ENCODE measurements around the gene TSPAN16.
A peak's percentile ranks its signal among the peaks of the same experiment; 100 is the strongest.
"Not testable (repeated sequence)": the region's sequence is repeated elsewhere in the genome, so short reads cannot be mapped to it uniquely, and the experiment has no call there.

Gene TSPAN16

DNA sequence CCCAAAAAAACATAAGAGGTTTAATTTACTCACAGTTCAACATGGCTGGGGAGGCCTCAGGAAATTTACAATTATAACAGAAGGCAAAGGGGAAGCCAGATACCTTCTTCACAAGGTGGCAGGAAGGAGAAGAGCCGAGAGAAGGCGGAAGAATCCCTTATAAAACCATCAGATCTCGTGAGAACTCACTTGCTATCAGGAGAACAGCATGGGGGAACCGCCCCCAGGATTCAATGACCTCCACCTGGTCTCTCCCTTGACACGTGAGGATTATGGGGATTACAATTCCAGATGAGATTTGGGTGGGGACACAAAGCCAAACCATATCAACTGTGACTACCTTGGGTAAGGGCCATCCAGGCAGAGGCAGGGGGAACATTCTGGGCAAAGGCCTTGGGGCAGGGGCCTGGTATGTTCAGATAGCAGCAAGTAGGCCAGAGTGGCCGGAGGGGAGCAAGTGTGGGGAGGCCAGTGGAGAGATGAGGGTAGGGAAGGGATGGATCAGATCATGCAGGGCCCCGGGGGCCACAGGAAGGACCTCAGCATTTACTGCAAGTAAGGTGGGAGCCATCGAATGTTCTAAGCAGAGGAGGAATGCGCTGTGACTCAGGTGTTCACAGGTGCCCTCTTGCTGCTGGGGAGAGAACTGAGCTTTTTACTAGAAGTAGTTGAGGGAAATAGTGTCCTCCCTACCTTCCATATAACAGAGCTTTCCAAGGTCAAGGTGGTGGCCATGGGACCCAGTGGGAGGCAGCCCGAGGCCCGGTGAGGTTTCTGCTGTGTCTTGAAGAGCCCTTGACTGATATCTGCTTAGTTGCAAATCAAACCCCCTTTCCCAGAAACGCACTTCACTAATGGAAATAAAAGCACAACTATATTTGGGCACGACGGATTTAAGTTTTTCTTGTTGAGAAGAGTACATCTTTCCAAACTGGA lies 25.5 kb downstream of the TSPAN16 start:
- FAIRE-seq, result no peak

DNA sequence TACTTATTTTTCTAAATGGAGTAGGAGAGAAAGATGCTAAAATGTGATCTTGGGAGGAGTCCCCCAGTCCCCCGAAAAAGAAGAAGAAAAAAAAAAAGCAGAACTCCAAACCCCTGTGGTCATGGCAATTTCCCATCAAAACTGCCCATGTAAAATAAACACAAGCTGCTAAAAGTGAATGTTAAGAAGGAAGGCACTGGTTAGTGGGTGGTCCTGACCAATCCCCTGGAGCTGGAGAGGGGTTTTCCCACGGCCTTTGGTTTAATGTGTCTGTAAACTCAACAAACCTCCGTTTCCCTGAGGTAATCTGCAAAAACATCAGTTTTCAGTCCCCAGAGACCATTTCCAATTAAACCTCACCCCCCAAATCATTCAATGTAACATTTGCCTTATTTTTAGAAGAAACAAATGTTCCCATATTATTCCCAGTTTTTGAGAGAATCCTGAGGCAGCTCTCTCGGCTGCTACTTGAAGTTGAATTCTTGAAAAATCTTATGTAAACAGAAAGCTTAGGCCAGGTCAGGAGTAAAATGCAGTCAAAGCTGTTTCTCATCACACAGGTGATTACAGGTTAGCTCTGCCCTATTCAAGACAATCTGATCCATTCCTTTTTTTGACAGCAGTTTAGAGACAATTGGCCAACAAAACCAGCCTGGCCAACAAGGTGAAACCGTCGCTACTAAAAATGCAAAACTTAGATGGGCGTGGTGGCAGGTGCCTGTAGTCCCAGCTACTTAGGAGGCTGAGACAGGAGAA lies 26.5 kb downstream of the TSPAN16 start:
- no peak for FAIRE-seq

DNA sequence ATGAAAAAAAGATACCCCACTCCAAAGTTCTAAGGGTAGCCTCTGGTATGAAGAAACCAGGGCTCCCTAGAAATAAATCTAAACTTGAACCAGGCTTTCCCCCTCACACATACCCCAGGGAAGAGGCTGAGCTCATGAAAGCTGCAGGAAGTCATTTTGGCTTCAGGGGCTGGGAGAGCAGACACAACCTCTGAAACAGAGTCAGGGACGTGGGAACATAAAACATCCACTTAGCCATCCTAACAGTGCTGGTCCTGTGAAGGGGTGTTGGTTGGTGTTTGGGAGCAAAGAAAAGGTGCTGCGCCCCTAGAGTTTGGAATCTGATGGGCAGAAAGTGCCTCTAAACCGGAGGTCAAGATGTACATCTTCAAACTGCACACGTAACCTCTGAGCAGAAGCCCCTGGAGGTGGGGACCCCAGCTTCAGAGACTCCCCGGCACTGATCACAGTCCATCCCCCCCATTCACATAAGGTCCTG lies 27.7 kb downstream of the TSPAN16 start:
- FAIRE-seq, result no peak

GRCh38 chr19:11324079-11324661 lies 28.2 kb downstream of the TSPAN16 start:
- peak; percentile 41 for FAIRE-seq

DNA sequence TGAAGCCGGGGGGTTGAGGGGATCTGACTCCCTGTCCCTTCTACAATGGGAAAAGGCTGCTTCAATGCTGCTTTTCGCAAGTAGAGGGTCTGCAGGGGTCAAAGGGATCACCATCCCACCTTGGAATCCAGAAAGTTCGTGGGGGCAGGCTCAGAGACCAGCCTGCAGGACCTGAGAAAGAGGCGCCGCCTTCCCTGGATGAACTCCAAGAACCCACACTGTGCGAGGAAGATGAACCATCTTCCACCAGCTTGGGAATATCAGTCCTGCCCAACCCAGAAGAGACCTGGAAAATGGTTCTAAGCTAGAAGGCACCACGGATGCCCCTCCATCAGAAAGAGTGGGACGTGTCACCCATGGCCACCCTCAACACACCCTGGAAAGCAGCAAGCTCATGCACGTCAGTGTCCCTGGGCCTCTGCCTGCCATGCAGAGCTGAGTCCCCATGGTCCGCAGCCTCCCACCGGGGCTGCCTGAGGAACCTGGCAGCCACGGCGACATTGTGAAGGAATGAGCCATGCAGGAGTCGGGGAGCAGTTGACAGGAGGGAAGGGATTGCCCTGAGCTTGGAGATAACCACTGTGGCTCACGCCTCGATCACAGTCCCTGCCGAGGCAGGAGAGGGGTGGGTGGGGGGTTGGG lies 28.9 kb downstream of the TSPAN16 start:
- FAIRE-seq, result no peak

- no peak for FAIRE-seq
Measured at GRCh38 chr19:11325544-11325943, 29.6 kb downstream of the TSPAN16 start.

DNA sequence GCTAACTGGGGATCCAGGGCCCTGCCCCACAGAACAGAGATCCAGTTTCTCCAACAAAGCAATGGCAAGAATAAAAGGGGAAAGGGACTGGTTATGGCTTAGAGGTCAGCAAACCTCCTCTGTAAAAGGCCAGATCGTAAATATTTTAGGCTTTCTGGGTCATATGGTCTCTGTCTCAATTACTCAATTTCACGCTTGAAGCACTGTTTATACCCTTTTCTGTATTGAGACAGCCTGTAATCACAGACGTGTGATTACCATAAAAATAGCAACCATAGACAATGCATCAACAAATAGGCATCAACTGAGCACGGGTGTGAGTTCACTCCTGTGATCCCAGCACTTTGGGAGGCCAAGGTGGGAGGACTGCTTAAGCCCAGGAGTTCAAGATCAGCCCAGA lies 34.2 kb downstream of the TSPAN16 start:
- no peak for FAIRE-seq

- no peak for FAIRE-seq
Measured at GRCh38 chr19:11331502-11331901, 35.5 kb downstream of the TSPAN16 start.

DNA sequence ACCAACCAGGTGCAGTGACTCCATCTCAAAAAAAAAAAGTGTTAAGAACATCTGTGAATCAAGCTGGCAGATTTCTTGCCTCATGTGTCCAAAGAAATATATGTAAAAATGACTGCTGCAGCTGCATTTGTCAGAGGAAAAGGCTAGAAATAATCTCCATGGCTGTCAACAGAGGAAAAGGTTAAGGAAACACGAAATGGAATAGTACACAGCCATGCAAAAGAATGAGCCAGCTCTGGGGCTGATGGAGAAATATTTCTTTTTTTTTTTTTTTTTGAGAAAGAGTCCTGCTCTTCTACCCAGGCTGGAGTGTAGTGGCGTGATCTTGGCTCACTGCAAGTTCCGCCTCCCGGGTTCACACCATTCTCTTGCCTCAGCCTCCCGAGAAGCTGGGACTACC lies 36.9 kb downstream of the TSPAN16 start:
- FAIRE-seq, result no peak

DNA sequence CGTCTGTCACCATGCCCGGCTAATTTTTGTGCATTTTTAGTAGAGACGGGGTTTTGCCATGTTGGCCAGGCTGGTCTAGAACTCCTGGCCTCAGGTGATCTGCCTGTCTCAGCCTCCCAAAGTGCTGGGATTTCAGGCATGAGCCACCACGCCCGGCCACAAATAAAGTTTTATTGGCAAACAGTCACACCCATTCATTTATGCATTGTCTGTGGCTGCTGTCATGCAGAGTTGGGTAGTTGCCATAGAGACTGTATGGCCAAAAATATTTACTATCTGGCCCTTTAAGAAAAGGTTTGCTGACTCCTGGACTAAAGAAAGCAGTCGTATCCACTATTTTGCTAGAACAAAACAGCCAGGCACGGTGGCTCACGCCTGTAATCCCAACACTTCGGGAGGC lies 37.9 kb downstream of the TSPAN16 start:
- FAIRE-seq, result not testable (repeated sequence)

DNA sequence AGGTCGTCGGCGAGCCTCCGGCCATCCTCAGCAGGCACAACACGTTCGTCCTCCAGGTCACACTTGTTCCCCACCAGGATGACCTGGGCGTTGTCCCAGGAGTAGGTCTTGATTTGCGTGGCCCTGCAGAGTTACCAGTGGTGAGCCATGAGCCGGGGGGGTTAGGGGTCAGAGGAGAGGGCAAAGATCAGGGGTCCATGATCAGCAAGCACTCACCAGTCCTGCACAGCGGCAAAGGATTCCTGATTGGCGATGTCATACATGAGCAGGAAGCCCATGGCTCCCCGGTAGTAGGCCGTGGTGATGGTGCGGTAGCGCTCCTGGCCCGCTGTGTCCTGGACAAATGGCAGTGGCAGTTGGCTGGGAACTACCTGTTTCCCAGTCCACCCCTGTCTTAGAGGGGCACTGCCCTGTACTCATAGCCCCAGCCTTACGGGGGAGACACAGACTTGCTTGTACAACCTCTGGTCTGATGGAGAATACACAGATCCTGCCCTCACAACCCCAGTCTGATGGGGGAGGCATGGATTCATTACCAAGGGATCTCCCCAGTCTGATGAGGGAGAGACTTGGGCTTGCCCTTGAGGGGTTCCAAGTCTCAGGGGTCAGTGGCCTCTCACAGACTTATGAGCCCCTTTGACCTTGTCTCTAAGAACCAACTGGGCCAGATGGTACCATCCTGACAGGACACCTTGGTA lies 39.6 kb downstream of the TSPAN16 start:
- no peak for FAIRE-seq

GRCh38 chr19:11337080-11337479 lies 41.1 kb downstream of the TSPAN16 start:
- no peak for FAIRE-seq

GRCh38 chr19:11338121-11338520 lies 42.2 kb downstream of the TSPAN16 start:
- FAIRE-seq, result no peak

GRCh38 chr19:11338569-11339253 lies 42.8 kb downstream of the TSPAN16 start:
- FAIRE-seq, result no peak

GRCh38 chr19:11339254-11340098 lies 43.5 kb downstream of the TSPAN16 start, which contains the start of gene RAB3D:
Gene RAB3D (minus strand): TSS chr19:11339657. CDS start chr19:11337399, 2,258 bp downstream.
- FAIRE-seq, result no peak

GRCh38 chr19:11340099-11340467 lies 44.1 kb downstream of the TSPAN16 start:
- FAIRE-seq, result not testable (repeated sequence)

DNA sequence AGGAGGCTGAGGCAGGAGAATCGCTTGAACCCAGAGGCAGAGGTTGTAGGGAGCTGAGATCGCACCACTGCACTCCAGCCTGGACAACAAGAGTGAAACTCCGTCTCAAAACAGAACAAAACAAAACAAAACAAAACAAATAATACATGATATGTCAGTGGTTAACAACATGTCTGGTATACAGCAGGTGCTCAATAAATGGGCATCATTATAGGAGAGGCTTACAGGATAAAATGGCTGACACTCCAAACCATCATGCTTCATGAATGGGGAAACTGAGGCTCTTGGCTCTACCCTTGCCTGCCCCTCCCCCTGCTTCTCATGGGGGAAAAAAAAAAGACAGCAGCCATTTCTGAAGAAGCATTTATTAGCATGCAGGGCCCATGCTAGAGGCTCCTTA lies 46.5 kb downstream of the TSPAN16 start:
- FAIRE-seq, result no peak

DNA sequence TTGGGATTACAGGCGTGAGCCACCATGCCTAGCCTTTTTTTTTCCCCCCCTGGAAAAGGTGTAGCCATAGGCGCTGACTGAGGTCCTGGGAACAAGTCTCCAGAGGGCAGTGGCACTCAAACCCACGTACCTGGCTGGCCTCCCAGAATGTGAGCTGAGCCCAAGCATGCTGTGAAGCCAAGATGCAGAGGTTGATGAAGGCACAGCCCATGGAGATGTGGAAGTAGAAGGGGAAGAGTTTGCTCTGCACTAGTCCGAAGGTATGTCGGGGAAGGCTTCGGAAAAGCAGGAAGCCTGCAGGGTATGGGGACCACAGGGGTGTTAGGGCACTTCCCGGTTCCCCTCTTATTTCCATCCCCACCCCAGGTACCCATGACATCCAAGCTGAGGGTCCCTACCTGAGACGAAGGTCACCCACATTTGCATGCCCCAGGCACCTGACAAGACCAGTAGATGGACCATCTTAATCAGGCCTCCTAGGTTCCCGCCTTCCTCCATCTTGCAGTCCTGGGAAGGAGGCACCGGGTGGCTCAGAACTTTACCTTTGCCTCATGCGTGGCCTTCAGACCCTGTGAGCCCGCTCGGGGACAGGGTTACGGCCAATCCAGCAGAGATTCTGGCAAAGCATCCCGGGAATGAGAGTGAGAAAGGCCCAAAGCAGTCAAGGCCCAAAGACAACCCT lies 49.3 kb downstream of the TSPAN16 start:
- no peak for FAIRE-seq

- peak; percentile 99 for FAIRE-seq
Measured at GRCh38 chr19:11346104-11346940, 50.4 kb downstream of the TSPAN16 start, which contains the start of the genes CCDC159 and TMEM205. Gene CCDC159 (plus strand): TSS chr19:11346519. CDS start chr19:11346607, 88 bp downstream. Gene TMEM205 (minus strand): TSS chr19:11346268. CDS start chr19:11345619, 649 bp downstream.

Data from endometrium (tissue), 2 donors.